Measurements from ENCODE around the gene AKAP8L.
A peak's percentile ranks its signal among the peaks of the same experiment; 100 is the strongest.

DNA sequence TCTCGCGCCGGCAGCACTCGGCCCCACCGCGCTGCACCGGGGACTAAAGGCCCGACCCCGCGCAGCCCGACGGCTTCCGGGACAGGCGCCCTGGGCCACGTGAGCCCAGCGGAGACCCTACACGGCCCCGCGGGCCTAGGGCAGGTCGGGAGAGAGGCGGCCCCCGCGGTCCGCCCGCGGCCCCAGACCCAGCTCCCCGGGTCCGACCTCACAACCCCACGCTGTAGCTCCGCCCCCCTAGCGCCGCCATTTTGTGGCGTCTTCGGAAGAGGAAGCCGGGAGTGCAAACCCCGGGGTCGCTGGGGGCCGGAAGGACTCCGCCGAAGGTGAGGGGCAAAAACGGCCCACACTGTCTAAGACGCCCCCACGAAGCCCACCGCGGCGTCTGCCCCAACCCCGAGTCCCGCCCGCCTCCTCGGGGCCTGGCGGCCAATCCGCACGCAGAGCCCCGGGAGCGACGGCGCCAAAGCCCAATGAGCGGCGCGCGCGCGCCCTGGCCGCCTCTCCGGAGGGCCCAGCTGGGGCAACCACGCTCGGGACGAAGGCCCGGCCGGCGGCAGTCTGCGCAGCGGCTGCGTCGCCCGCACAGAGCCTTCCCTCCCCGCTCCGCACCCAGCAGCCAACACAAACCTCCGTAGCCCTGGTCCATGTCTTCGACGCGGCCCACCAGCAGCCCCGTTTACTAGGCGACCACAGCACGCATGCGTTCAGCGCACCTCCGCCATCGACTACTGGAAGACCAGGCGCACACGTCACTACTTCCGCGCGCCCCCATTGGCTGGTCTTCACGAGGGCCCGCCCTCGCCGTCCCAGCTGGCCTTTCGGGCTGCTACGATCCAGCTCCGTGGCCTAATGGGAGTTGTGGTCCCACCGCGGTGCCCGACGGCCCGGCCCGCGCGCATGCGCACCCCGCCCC is 39.4 kb downstream of the AKAP8L start, which contains the start of gene AKAP8:
- TF ChIP-seq, protein P1, sequence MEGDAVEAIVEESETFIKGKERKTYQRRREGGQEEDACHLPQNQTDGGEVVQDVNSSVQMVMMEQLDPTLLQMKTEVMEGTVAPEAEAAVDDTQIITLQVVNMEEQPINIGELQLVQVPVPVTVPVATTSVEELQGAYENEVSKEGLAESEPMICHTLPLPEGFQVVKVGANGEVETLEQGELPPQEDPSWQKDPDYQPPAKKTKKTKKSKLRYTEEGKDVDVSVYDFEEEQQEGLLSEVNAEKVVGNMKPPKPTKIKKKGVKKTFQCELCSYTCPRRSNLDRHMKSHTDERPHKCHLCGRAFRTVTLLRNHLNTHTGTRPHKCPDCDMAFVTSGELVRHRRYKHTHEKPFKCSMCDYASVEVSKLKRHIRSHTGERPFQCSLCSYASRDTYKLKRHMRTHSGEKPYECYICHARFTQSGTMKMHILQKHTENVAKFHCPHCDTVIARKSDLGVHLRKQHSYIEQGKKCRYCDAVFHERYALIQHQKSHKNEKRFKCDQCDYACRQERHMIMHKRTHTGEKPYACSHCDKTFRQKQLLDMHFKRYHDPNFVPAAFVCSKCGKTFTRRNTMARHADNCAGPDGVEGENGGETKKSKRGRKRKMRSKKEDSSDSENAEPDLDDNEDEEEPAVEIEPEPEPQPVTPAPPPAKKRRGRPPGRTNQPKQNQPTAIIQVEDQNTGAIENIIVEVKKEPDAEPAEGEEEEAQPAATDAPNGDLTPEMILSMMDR (IDR thresholded peaks at IDR 0.05), result no peak
- peak; percentile 32 to 82 for TF ChIP-seq POLR2A (IDR thresholded peaks at IDR 0.05)

Measured in heart left ventricle (tissue), 13 donors.